Measurements from ENCODE around the gene NACC2. TPM values are rescaled to one million over a fixed set of nuclear protein-coding genes. Genes with fewer than 3 reads are reported as not detected.
"Not testable (repeated sequence)": the region's sequence is repeated elsewhere in the genome, so short reads cannot be mapped to it uniquely, and the experiment has no call there.

NACC2 gene
- total RNA-seq, 1 donor from 2014 or later: 3.2 TPM

DNA sequence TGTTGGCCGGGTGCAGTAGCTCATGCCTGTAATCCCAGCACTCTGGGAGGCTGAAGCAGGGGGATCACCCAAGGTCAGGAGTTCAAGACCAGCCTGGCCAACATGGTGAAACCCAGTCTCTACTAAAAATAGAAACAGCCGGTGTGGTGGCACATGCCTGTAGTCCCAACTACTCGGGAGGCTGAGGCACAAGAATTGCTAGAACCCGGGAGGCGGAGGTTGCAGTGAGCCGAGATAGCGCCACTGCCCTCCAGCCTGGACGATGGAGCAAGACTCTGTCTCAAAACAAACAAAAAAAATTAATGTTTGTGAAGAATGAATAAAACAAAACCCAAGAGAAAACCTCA lies 68.2 kb downstream of the NACC2 start:
- intact Hi-C loops (cut with micrococcal nuclease): not testable (repeated sequence)

DNA sequence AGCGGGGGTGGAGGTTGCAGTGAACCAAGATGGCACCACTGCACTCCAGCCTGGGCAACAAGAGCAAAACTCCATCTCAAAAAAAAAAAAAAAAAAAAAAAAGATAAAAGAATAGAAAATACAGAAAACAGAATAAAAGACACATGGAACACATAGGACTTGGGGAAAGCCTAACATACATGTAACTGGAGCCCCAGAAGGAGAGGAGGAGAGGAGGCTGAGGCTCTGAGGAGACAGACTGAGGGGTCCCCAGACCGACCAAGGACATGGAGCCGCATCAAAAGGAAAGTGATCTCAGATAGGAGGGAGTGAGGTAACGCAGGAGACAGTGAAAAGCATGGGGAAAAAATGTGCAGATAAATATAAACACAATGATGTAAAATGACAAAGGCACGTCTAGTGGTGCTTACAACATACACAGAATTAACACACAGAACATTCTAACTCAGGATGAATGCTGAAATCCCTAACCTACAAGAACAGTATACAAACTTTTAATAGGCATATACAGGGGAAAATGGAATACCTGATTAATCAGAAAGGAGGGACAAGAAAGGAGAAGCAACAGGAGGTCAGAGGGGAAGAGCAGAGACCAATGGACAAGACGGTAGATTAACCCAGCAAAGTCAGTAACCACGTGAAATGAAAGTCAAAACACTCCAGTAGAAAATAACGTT lies 68.7 kb downstream of the NACC2 start:
- intact Hi-C loops (cut with micrococcal nuclease): no loop called here

DNA sequence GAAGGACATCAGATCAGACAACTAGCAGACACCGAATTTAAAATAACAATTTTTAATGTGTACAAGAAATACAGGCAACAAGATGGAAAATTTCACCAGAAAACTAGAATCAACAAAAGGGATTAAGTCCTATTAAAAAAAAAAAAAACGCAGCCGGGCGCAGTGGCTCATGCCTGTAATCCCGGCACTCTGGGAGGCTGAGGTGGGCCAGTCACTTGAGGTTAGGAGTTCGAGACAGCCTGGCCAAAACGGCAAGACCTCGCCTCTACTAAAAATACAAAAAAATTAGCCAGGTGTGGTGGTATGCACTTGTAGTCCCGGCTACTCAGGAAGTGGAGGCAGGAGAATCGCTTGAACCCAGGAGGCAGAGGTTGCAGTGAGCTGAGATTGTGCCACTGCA lies 69.6 kb downstream of the NACC2 start:
- intact Hi-C loops (cut with micrococcal nuclease): no loop called here

DNA sequence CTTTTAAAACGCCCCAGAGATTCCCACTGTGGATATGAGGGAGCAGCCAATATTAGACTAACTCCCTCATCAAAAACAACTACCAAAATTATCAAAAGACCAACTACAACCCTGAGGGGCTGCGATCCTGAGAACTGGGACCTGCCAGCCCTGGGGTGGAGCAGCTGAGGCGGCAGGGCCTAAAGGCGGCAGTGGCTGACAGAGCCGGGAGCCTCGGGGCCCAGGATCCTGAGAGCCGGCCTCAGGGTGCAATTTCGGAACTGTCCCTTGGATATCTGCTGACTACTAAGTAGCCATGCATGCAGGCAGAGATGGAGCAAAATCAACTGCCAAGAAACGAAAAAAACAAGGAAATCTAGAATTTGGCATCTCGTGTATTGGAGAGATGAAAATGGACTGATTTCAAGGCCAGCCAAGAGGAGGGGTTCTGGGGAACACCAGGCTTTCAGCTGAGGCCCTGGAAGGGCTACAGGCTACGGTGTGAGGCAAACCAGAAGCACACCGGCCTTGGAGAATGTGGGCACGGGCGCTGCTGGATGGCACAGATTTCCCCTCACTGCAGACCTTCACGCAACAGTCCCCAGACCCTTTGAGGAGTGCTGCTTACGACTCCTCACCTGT lies 70.3 kb downstream of the NACC2 start:
- intact Hi-C loops (cut with micrococcal nuclease): no loop called here

DNA sequence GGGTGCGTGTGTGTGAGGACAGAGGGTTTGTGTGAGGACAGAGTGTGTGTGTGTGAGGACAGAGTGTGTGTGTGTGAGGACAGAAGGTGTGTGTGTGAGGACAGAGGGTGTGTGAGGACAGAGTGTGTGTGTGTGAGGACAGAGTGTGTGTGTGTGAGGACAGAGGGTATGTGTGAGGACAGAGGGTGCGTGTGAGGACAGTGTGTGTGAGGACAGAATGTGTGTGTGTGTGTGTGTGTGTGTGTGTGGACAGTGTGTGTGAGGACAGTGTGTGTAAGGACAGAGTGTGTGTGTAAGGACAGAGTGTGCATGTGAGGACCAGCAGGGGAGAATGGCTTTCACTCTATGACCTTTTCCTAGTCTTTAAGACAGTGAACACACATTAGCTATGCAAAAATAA lies 70.8 kb downstream of the NACC2 start:
- intact Hi-C loops (cut with micrococcal nuclease): no loop called here

DNA sequence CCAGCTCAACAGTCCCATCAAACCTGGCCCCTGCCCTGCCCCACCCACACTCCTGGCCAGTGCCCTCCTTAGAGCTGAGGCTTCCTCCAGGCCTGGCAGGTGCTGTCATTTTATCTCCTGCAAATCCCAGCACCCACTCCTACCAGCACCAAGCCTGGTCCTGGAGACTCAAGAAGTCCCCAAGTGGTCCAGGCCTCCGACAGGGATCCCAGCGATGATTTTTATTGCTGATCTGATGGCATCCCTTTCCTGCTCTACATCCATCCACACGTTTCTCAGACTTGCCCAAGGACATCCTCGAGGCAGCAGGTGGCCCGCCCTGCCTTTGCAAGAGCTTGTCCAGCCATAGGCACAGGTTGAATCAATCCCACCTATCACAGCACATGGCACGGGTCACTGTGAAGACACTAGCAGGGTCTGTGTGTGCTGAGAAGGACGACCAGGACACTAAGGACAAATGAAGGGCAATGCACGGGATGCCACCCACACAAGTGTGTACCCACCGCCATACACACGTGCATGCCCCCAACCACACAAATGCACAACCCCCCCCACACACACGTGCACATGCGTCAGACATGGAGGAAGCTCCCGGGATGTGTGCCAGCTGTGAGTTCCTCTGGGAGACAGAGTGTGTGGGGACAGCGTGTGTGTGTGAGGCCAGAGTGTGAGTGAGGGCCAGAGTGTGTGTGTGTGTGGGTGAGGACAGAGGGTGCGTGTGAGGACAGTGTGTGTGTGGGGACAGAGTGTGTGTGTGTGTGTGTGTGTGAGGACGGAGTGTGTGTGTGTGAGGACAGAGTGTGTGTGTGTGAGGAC lies 71.5 kb downstream of the NACC2 start:
- intact Hi-C loops (cut with micrococcal nuclease): no loop called here

DNA sequence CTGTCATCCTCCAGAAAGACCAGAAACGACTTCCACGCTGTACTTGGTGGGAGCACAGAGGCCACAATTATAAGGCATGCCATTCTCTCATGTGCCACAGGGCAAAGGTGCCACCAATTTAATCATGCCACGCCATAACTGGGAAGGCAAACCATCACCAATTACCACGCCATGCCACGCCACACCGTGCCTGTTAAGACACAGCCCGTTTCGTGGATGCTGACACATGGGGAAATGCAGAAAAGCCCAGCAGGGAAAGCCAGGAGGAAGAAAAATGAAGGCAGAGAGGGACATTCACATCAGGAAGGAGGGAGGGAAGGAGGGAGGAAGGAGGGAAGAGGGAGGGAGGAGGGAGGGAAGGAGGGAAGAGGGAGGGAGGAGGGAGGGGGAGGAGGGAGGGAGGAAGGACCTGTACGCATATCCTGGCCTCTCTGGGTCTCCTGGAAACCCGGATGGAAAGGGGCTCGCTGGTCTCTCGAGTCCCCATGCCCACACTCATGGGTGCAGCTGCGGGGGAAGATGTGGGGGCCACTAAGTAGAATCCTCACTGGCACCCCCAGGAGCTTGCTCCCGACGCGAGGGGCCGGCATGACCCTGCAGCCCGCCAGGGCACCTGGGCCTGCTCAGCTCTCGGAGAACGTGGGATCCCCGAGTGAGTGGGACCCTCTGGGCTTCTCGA lies 72.2 kb downstream of the NACC2 start:
- intact Hi-C loops (cut with micrococcal nuclease): no loop called here

DNA sequence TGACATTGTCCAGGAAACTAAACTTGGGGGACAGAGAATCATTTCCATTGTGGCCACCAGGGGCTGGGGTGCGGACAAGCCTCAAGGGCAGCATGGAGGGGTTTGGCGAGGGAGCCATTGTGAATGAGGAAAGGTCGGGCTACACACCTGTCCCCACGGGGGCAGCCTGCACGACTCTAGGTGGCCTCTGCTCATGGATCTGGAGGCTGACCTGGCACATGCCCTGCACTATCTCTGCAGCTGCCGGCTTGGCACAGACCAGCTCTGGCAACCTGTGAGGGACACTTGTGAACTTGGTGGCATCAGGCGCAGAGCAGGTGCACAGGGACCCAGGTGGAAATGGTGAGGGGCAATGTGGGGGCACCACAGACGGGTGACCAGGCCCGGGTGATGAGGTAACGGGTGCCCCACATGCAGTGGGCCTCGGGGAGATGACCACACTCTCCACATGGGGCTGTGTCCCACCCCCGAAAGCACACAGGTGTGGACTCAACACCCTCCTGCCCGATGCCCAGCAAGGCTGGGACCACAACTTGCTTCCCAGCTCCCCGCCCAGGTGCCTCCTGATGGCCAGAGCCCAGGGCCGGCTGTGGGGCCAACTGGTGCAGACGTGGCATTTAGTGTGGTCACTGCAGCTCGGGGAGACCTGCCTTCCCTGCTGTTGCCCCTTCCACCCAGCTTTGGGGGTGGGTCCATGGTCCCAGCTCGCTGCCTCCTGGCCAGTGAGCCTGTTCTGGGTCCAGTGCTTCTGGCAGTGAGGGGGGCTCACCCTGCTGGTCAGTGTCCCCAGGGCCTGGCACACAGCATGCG lies 73.0 kb downstream of the NACC2 start:
- intact Hi-C loops (cut with micrococcal nuclease): no loop called here

DNA sequence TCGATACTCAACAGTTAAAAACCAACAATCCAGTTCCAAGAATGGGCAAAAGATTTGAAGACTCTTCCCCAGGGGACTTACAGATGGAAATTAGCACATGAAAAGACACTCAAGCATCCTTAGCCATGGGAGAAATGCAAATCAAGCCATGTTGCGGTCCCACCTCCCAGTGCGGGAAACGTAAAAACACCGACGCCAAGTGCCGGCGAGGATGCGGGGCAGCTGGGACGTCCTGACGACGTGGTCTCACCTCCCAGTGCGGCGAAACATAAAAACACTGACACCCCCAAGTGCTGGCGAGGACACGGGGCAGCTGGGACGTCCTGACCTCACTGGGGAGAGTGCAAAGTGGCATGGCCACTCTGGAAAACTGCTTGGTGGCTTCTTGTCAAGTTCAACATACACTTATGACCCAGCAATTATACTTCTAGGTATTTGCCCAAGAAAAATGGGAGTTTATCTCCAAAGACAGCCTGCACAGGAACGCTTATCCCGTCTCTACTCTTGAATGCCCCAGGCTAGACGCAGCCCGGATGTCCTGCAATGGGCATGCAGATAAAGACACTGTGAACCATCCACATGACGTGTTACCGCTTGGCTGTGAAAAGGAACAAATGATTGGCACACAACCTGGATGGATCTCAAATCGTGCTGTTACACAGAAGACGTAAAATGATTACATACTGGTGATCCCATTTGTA lies 73.8 kb downstream of the NACC2 start:
- intact Hi-C loops (cut with micrococcal nuclease): no loop called here

DNA sequence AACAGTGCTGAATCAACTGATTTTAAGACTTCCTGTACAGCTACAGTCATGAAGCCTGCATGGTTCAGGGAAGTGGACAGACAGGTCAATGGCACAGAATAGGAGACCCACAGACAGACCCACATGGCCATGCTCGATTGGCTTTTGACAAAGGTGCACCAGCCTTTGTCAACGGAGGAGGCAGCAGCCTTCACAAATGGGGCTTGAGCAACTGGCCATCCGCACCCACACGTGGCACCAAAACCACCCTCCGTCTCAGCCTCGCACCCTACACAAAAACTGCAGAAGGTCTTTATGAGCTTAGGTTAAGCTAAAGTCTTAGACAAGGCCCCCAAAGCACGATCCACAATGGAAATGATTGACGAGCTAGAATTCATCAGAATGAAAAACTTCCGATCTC lies 74.4 kb downstream of the NACC2 start:
- intact Hi-C loops (cut with micrococcal nuclease): no loop called here

DNA sequence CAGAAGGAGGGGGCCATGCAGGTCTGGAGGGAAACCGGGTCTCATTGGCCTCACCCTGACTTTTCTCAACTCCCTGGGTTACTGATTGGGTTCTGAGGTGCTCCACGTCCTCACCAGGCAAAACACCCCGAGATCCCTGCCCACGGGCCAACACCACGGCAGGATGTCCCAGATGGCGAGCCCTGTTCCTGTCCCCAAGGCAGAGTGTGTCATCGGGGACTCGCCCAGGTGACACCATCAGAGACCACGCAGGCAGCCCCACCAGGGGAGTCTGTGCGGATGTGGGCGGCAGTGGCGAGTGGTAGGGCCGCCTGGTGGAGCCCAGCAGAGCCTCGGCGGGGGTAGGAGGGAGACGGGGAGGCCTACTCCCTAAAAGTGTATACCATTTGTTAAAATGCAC lies 74.9 kb downstream of the NACC2 start:
- intact Hi-C loops (cut with micrococcal nuclease): no loop called here

DNA sequence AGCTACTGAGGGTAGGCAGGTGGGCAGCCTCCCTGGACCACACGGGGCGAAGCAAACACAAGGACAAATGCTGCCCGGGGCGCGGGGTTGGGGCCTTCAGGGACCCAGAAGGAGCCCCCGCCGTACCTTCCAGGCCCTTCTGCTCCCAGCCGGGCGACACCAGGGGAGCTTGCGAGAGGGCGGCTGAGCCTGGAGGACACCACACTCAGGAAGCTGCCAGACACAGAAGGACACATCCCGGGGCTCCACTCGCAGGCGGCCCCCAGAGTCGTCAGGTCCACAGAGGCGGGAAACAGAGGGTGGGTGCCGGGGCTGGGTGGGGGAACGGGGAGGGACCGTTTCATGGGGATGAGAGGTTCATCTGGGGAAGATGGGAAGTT lies 75.4 kb downstream of the NACC2 start:
- intact Hi-C loops (cut with micrococcal nuclease): no loop called here

DNA sequence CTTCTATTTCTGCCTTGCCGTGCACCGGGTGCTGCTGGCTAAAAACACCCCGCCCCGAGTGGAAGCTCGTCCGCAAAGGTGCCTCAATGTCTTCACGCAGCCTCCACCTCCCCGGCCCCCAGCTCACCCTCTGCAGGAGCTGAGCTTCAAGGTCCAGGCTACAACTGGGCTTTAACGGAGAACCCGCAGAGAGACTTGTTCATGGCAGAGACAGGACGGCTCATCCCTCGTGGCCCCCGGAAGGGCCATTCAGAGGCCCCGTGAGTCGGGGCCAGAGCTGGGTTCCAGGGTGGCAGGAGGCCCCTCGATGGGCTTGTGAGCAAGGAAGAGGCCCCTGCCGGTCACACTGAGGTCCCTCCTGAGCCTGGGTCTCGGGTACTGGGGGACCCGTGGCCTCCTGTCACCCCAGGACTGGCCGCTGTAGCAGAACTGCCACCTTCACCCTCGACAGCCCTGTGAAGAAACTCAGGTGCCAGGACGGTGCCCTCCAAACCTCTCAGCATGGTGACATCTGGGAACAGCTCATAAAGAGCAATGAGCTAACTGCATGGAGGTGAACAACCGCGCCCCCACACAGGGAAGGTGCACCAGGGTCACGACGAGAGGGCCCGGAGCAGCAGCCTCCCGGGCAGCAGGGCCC lies 75.9 kb downstream of the NACC2 start:
- intact Hi-C loops (cut with micrococcal nuclease): no loop called here

DNA sequence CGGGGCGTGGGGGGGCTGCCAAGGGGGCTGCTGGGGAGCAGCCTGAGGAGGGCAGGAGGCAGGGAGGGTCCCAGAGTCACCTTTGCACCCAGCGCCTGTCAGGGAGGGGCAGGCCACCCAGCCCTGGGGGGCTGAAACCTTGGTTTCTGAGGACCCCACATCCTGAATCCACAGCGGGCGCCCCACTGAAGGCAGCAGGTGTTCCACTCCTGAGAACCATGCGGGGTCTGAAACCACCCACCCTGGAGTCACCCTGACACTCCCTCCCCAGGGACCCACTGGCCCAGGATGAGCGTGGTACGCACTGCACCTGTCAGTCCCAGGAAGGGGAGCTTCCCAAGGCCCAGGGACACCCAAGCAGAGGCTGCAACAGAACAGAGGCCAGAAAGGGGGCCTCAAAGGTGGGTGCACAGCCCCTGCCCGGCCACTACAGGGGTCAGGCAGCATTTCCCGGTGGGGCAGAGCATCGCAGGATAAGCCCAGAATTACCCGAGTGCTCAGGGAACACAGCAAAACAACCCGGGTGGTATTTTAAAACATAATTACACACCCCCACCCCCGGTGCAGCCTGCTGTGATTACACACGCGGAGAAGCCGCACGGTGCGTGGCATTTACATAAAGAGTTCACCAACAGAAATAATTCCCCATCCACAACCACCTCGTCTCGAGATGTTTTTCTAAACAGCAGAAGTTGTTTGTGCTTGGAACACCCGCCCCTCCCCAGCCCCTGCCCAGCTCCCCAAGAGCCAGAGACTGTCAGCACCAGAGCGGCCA lies 76.6 kb downstream of the NACC2 start:
- intact Hi-C loops (cut with micrococcal nuclease): no loop called here

DNA sequence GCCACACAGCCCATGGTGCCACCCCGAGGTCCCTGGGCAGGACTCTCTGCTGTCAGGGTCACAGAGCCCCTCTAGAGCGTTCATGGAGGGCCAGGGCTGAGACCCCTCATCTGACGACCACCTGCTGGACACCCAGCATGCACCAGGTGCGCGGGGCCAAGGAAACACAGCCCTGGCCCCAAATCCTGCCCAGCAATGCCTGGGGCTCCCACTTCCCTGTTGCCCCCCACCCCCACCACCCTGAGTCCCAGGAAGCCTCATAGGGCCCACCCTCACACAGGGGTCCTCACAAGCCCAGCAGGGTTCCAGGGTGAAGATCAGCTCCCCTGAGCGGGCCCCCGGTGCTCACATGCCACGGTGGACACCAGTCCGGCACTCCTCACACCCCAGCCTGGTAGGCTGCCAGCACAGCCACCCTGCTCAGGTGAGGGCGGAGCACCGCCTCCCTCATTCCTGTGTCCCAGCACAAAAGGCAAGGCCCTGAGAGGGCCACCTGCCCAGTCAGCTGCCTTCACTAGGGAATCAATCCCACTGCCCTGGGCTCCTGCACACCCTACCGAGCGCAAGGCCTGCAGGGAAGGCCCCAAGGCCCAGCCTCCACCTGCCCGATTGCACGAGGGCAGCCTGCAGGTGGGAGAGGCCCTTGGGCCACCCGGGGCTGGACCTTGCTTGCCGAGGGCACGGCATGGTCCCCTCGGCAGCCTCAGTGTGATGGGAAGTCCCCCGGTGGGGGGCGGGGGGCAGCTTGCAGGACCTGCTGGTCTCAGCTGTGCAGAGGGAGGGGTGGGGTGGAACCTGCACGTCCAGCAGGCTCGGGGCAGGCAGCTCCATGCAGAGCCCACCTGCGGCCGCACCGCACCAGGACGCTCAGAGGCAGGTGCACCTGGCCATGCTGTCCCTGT lies 77.5 kb downstream of the NACC2 start:
- intact Hi-C loops (cut with micrococcal nuclease): no loop called here

DNA sequence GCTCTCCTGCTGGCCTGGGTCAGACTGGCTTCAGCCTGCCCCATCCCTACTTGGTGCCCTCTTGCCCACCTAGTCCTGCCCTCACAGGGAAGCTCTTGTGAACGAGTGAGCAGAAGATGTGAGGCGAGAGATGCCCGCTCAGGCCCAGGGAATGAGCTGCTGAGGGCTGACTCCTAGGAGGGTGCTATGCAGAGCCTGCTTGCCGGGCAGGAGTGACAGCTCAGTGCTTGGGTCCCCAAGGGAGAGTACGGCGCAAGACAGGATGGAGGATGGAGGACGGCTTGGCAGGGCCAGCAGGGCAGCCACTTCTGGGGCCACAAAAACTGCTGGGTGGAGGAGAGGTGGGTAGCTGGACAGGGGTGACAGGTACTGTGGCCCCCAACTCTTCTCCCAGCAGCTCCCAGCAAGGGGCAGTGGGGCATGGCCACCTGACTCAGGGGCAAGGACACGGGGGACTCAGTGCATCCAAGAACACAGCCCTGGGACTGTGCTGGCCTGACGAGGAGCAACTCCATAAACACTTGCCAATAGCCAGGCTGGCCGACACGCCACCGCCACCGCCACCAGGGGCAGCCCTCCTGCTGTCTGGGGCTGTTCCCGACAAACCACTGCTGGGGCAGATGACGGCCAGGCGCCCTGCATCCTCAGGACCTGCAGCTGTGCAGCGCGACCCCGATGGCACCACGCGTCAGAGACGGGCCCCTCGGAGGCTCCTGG lies 78.4 kb downstream of the NACC2 start:
- intact Hi-C loops (cut with micrococcal nuclease): no loop called here

DNA sequence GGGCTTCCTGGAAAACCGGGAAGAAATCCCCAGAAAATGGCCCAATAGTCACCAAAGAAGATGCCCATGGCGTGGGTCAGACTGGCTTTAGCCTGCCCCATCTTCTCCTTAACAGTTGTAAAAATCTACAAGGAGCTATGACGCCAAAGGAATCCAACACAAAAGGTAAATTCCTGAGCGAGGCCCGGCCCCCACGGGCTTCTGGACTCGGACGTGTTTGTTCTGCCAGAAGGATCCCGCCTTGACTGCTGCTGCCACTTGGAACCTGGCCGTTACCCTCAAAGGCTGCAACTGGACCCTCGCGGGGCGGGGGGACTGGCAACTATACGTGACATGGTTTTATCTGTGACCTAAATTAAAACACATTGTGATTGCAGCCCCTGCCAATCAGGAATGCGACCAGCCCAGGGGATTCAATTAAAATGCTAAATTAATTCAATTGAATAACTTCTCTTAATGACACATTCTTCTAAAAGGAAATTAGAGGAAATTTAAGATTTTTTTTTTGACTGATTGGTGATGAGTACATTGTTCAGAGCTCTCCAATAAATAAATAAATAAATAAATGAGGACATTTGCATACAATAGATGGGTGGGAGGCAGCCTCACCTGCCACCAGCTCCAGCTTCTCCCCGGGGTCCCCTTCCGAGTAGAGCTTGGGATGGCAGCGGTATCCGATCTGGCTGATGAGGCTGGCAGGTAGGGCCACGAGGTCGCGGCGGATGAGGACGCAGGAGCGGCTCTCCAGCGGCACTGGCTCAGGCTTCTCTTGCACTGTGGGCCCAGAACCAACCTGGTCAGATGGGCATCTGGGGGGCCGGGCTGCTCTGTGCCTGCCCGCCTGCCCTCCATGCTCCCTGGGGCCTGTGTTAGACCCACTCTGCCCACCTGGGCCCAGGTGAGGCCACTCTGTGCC lies 79.2 kb downstream of the NACC2 start:
- intact Hi-C loops (cut with micrococcal nuclease): no loop called here

Measured in T-helper 2 cell treated with Interferon-gamma antibody and Interleukin-4, amounts not matched to agents 100 ng/mL and 5 ng/mL, for 36 hours (primary cell).